ENCODE results near the gene CTCFL. TPM values are rescaled to one million over a fixed set of nuclear protein-coding genes. Genes with fewer than 3 reads are reported as not detected.

CTCFL gene
- total RNA-seq, 4 donors from 2014 or later: not detected

- no peak for DNase-seq (ENCODE audit: low spot score in 2 of 2)
- WGBS, 2 donors: 91 to 96% methylated on average over 2 of the region's 2 CpGs
- TF ChIP-seq POLR2A (IDR thresholded peaks at IDR 0.05): no peak
- TF ChIP-seq CTCF (IDR thresholded peaks at IDR 0.05): no peak
- no peak overlapping the region for H3K4me3 ChIP-seq (ENCODE audit: low read depth, poor library complexity, severe bottlenecking)
- intact Hi-C loops (cut with DNase I; ENCODE audit: low total_unique reads): no loop called here
Measured at GRCh38 chr20:57532104-57532503, 7.2 kb upstream of the CTCFL start.

- no peak overlapping the region for H3K4me3 ChIP-seq (ENCODE audit: low read depth, poor library complexity, severe bottlenecking)
- TF ChIP-seq CTCF (IDR thresholded peaks at IDR 0.05) (no peak), POLR2A (IDR thresholded peaks at IDR 0.05) (no peak)
- intact Hi-C loops (cut with DNase I; ENCODE audit: low total_unique reads): no loop called here
- WGBS, 2 donors: 77 to 85% methylated on average over 4 of the region's 4 CpGs
- DNase-seq (ENCODE audit: low spot score in 2 of 2): no peak
Measured at GRCh38 chr20:57530327-57530981, 5.5 kb upstream of the CTCFL start.

GRCh38 chr20:57529810-57530209, 4.9 kb upstream of the CTCFL start:
- TF ChIP-seq POLR2A (IDR thresholded peaks at IDR 0.05) (no peak), CTCF (IDR thresholded peaks at IDR 0.05) (no peak)
- WGBS, 2 donors: 80 to 85% methylated on average over 3 of the region's 3 CpGs
- DNase-seq (ENCODE audit: low spot score in 2 of 2): no peak
- intact Hi-C loops (cut with DNase I; ENCODE audit: low total_unique reads): no loop called here
- no peak overlapping the region for H3K4me3 ChIP-seq (ENCODE audit: low read depth, poor library complexity, severe bottlenecking)

- TF ChIP-seq CTCF (IDR thresholded peaks at IDR 0.05) (no peak), POLR2A (IDR thresholded peaks at IDR 0.05) (no peak)
- DNase-seq (ENCODE audit: low spot score in 2 of 2): no peak
- intact Hi-C loops (cut with DNase I; ENCODE audit: low total_unique reads): no loop called here
- WGBS, 2 donors: 87% methylated on average over 7 to 8 of the region's 8 CpGs
- no peak overlapping the region for H3K4me3 ChIP-seq (ENCODE audit: low read depth, poor library complexity, severe bottlenecking)
Measured at GRCh38 chr20:57529160-57529585, 4.2 kb upstream of the CTCFL start.

GRCh38 chr20:57528148-57528547, 3.2 kb upstream of the CTCFL start:
- no peak overlapping the region for H3K4me3 ChIP-seq (ENCODE audit: low read depth, poor library complexity, severe bottlenecking)
- intact Hi-C loops (cut with DNase I; ENCODE audit: low total_unique reads): no loop called here
- 94 to 95% methylated on average over 4 of the region's 4 CpGs for WGBS, 2 donors
- no peak for DNase-seq (ENCODE audit: low spot score in 2 of 2)
- TF ChIP-seq POLR2A (IDR thresholded peaks at IDR 0.05) (no peak), CTCF (IDR thresholded peaks at IDR 0.05) (no peak)

GRCh38 chr20:57527728-57528127, 2.8 kb upstream of the CTCFL start:
- no peak overlapping the region for H3K4me3 ChIP-seq (ENCODE audit: low read depth, poor library complexity, severe bottlenecking)
- TF ChIP-seq CTCF (IDR thresholded peaks at IDR 0.05) (no peak), POLR2A (IDR thresholded peaks at IDR 0.05) (no peak)
- intact Hi-C loops (cut with DNase I; ENCODE audit: low total_unique reads): no loop called here
- no peak for DNase-seq (ENCODE audit: low spot score in 2 of 2)
- 83% methylated on average over 6 of the region's 6 CpGs for WGBS, 2 donors

Data from lower leg skin (tissue), 4 donors.